Caco-2 (cell line): ENCODE measurements around the gene ARHGEF35. TPM values are rescaled to one million over a fixed set of nuclear protein-coding genes. Genes with fewer than 3 reads are reported as not detected.
"Not testable (repeated sequence)": the region's sequence is repeated elsewhere in the genome, so short reads cannot be mapped to it uniquely, and the experiment has no call there.

Experiments
- BruUV-seq: library from RNA; stranded (reverse); fragments of 400-500 nt; replicated peaks from 2 replicates; lab custom pipeline; 2021; lab: Mats Ljungman, UMichigan
- CTCF ChIA-PET: fragments of 300-600 bp; sonication (Branson Sonifier 250); formaldehyde crosslinking; loops from one replicate; lab custom pipeline; 2022; ENCODE audit warnings: antibody characterized with exemption; lab: Charles Lee
- POLR2A ChIA-PET: fragments of 300-600 bp; sonication (Branson Sonifier 250); formaldehyde crosslinking; loops from one replicate; lab custom pipeline; 2022; ENCODE audit warnings: antibody characterized with exemption; lab: Charles Lee
- DNase-seq, 2 experiments: peaks; one replicate each; pipeline versions ENCODE4 v3.0.0 to v3.0.0-alpha.2; 2020 to 2022
- H3K27me3 ChIP-seq: replicated peaks from 2 replicates; pipeline ENCODE4 v1.6.0; 2011; ENCODE audit warnings: low read length; ENCODE audit not compliant: control insufficient read depth, insufficient read depth
- H3K36me3 ChIP-seq: 2 replicates; pipeline ENCODE4 v1.5.1; 2011; ENCODE audit warnings: low read length; ENCODE audit not compliant: control insufficient read depth, insufficient read depth
- H3K4me1 ChIP-seq: fragments of 250-450 bp; sonication (Bioruptor Pico); 2 replicates; pipeline ENCODE4 v1.5.1; 2020; ENCODE audit warnings: mild to moderate bottlenecking
- H3K4me3 ChIP-seq: 2 replicates; pipeline ENCODE4 v1.5.1; 2011; ENCODE audit warnings: low read depth, mild to moderate bottlenecking, control low read depth, low read length
- H3K9me3 ChIP-seq: fragments of 250-450 bp; sonication (Bioruptor Pico); 2 replicates; pipeline ENCODE4 v1.5.1; 2020; ENCODE audit warnings: mild to moderate bottlenecking, moderate library complexity
- H3K27ac Mint-ChIP-seq: one replicate; pipeline ENCODE4 v1.8.0; 2022; ENCODE audit warnings: mixed read lengths; ENCODE audit not compliant: unreplicated experiment
- H3K27me3 Mint-ChIP-seq: one replicate; pipeline ENCODE4 v1.8.0; 2022; ENCODE audit warnings: mixed read lengths; ENCODE audit not compliant: insufficient read depth, unreplicated experiment
- H3K36me3 Mint-ChIP-seq: one replicate; pipeline ENCODE4 v1.8.0; 2022; ENCODE audit warnings: mild to moderate bottlenecking, mixed read lengths; ENCODE audit not compliant: insufficient read depth, unreplicated experiment
- H3K4me1 Mint-ChIP-seq: one replicate; pipeline ENCODE4 v1.8.0; 2022; ENCODE audit warnings: low read depth, mixed read lengths; ENCODE audit not compliant: unreplicated experiment
- H3K4me3 Mint-ChIP-seq: one replicate; pipeline ENCODE4 v1.8.0; 2022; ENCODE audit warnings: mild to moderate bottlenecking, moderate library complexity, mixed read lengths; ENCODE audit not compliant: unreplicated experiment
- H3K9me3 Mint-ChIP-seq: one replicate; pipeline ENCODE4 v1.8.0; 2022; ENCODE audit warnings: mixed read lengths; ENCODE audit not compliant: unreplicated experiment
- intact Hi-C: fragments of 100-400 bp; cut with micrococcal nuclease; formaldehyde crosslinking; loops from one replicate; pipeline ENCODE4 v1.10.0; 2022; ENCODE audit not compliant: unreplicated experiment
- total RNA-seq: library from RNA; stranded (reverse); gene quantifications from 2 replicates; pipeline ENCODE4 v1.2.3, GENCODE V29; 2022
- TF ChIP-seq, protein P1 (sequence below), 2 experiments: fragments of 200-600 bp in 1 of 2; IDR thresholded peaks; 1 replicate in 1 of 2; 2 replicates in 1 of 2; pipeline versions ENCODE4 v1.5.1 to v1.8.0; 2011 to 2022; ENCODE audit warnings: antibody characterized with exemption in 1 of 2, control low read depth in 1 of 2, inconsistent platforms in 1 of 2, low read depth in 1 of 2, low read length in 1 of 2, mild to moderate bottlenecking in 1 of 2, moderate library complexity in 1 of 2; ENCODE audit not compliant: insufficient read depth in 1 of 2, severe bottlenecking in 1 of 2, unreplicated experiment in 1 of 2

Gene ARHGEF35
- total RNA-seq, 1 experiment from 2014 or later = 20.5 TPM

DNA sequence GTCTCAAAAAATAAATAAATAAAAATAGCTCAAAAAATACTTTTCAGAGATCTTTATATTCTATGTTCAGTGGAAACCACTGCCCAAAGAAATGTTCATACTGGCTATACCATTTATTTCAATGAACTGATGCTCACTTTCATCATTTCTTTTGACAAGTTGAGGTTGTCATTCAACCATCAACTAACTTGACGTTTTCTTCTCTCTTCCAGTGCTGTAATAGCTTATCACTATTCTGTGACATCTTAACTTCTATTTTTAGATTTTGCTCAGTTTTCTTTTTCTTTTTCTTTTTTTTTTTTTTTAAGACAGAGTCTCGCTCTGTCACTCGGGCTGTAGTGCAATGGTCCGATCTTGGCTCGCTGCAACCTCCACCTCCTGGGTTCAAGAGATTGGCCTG, 21.0 kb downstream of the ARHGEF35 start:
- Histone ChIP-seq H3K36me3 (no peaks in the 10 kb centered on the region), H3K9me3 (peaks cover 6% of the 10 kb centered on the region), H3K27me3 (no peaks in the 10 kb centered on the region), H3K4me3 (no peak overlapping the region), H3K4me1 (peaks cover 15% of the 10 kb centered on the region)
- no TSS peak for BruUV-seq
- Mint-ChIP-seq H3K4me1 (peaks cover 12% of the 10 kb centered on the region), H3K27me3 (no peaks in the 10 kb centered on the region), H3K27ac (no peak overlapping the region), H3K36me3 (peaks cover 12% of the 10 kb centered on the region), H3K9me3 (peaks cover 37% of the 10 kb centered on the region), H3K4me3 (no peak overlapping the region)
- DNase-seq = no peak
- intact Hi-C loops = no loop called here
- TF ChIP-seq, protein P1, sequence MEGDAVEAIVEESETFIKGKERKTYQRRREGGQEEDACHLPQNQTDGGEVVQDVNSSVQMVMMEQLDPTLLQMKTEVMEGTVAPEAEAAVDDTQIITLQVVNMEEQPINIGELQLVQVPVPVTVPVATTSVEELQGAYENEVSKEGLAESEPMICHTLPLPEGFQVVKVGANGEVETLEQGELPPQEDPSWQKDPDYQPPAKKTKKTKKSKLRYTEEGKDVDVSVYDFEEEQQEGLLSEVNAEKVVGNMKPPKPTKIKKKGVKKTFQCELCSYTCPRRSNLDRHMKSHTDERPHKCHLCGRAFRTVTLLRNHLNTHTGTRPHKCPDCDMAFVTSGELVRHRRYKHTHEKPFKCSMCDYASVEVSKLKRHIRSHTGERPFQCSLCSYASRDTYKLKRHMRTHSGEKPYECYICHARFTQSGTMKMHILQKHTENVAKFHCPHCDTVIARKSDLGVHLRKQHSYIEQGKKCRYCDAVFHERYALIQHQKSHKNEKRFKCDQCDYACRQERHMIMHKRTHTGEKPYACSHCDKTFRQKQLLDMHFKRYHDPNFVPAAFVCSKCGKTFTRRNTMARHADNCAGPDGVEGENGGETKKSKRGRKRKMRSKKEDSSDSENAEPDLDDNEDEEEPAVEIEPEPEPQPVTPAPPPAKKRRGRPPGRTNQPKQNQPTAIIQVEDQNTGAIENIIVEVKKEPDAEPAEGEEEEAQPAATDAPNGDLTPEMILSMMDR (IDR thresholded peaks at IDR 0.05; ENCODE audit: insufficient read depth in 1 of 2, low read depth in 1 of 2, low read length in 1 of 2, severe bottlenecking in 1 of 2, unreplicated experiment in 1 of 2) = no peak
- ChIA-PET CTCF (no interaction called here), POLR2A (no interaction called here)

DNA sequence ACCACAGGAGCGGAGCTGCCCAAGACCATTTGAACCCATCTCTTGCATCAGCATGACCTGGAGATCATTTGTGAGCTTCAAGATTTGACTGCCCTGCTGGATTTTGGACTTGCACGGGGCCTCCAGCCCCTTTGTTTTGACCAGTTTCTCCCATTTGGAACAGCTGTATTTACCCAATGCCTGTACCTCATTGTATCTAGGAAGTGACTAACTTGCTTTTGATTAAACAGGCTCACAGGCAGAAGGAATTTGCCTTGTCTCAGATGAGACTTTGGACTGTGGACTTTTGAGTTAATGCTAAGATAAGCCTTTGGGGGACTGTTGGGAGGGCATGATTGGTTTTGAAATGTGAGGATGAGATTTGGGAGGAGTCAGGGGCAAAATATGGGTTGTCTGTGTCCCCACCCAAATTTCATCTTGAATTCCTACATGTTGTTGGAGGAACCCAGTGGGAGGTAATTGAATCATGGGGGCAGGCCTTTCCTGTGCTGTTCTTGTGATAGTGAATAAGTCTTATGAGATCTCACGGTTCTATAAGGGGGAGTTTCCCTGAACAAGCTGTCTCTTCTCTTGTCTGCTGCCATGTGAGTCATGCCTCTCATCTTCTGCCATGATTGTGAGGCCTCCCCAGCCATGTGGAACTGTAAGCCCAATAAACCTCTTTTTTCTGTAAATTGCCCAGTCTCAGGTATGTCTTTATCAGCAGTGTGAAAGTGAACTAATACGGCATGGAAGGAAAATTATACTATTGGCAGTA, 23.9 kb downstream of the ARHGEF35 start:
- H3K4me3 Mint-ChIP-seq = peak overlapping the region; percentile 39
- H3K9me3 ChIP-seq, H3K36me3 ChIP-seq, H3K27me3 Mint-ChIP-seq, H3K27me3 ChIP-seq, POLR2A ChIA-PET, H3K4me3 ChIP-seq, BruUV-seq, intact Hi-C loops: not testable (repeated sequence)
- H3K36me3 Mint-ChIP-seq = peaks cover 14% of the 10 kb centered on the region
- peak; percentile 37 to 52 for DNase-seq
- H3K9me3 Mint-ChIP-seq = peaks cover 41% of the 10 kb centered on the region
- CTCF ChIA-PET = interaction anchor here (1.4 kb wide), 1 partner anchor 213 kb away, joined by 3 read pairs; no protein-coding TSS in a partner anchor
- peaks cover 15% of the 10 kb centered on the region for H3K4me1 ChIP-seq
- peak overlapping the region; percentile 36 for H3K27ac Mint-ChIP-seq
- peaks cover 12% of the 10 kb centered on the region for H3K4me1 Mint-ChIP-seq

DNA sequence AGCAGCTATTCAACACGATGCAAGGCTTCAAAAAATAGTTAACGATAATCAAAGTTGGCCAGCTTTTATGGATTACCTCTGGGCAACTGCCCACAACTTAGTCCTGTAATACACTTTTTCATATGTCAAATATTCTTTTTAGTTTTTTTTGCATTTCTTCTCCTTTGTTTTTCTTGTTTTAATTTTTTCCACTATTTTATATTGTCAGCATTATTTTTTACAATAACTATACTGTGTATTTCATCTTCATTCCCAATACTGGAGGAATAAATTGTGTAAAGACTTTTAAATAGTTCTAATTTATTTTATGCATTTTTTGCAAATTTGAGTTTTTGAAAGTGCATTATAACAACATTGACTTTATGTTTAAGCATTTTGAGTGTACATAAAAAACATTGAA, 30.8 kb downstream of the ARHGEF35 start:
- CTCF ChIA-PET = no interaction called here
- Histone ChIP-seq H3K4me1 (no peaks in the 10 kb centered on the region), H3K9me3 (no peaks in the 10 kb centered on the region; the same call in 1 of the 2 replicates), H3K4me3 (no peak overlapping the region), H3K36me3 (no peaks in the 10 kb centered on the region), H3K27me3 (no peaks in the 10 kb centered on the region)
- intact Hi-C loops = no loop called here
- H3K36me3 Mint-ChIP-seq = peaks cover 4% of the 10 kb centered on the region
- H3K4me3 Mint-ChIP-seq = no peak overlapping the region
- H3K4me1 Mint-ChIP-seq = no peaks in the 10 kb centered on the region
- no peak for DNase-seq
- TF ChIP-seq, protein P1 (IDR thresholded peaks at IDR 0.05; ENCODE audit: insufficient read depth in 1 of 2, low read depth in 1 of 2, low read length in 1 of 2, severe bottlenecking in 1 of 2, unreplicated experiment in 1 of 2) = no peak
- POLR2A ChIA-PET = no interaction called here
- BruUV-seq = no TSS peak
- peaks cover 6% of the 10 kb centered on the region for H3K27me3 Mint-ChIP-seq
- H3K27ac Mint-ChIP-seq = no peak overlapping the region
- H3K9me3 Mint-ChIP-seq = peaks cover 6% of the 10 kb centered on the region
